Measurements from ENCODE around the gene CLCN5.

GRCh38 chrX:50081282-50081889 lies 159.0 kb downstream of the CLCN5 start:
- TF ChIP-seq, protein P1, sequence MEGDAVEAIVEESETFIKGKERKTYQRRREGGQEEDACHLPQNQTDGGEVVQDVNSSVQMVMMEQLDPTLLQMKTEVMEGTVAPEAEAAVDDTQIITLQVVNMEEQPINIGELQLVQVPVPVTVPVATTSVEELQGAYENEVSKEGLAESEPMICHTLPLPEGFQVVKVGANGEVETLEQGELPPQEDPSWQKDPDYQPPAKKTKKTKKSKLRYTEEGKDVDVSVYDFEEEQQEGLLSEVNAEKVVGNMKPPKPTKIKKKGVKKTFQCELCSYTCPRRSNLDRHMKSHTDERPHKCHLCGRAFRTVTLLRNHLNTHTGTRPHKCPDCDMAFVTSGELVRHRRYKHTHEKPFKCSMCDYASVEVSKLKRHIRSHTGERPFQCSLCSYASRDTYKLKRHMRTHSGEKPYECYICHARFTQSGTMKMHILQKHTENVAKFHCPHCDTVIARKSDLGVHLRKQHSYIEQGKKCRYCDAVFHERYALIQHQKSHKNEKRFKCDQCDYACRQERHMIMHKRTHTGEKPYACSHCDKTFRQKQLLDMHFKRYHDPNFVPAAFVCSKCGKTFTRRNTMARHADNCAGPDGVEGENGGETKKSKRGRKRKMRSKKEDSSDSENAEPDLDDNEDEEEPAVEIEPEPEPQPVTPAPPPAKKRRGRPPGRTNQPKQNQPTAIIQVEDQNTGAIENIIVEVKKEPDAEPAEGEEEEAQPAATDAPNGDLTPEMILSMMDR (IDR thresholded peaks at IDR 0.05): peak; percentile 15 to 50 (median 40)
- no peak for TF ChIP-seq POLR2A (IDR thresholded peaks at IDR 0.05)

Measured in right lobe of liver (tissue), 4 donors.